Vagina (tissue), 2 donors: ENCODE measurements around the gene GNA15. TPM values are rescaled to one million over a fixed set of nuclear protein-coding genes. Genes with fewer than 3 reads are reported as not detected.
A peak's percentile ranks its signal among the peaks of the same experiment; 100 is the strongest.
"Not testable (repeated sequence)": the region's sequence is repeated elsewhere in the genome, so short reads cannot be mapped to it uniquely, and the experiment has no call there.

Experiments
- DNase-seq, 2 donors: peaks; one replicate each; pipeline ENCODE4 v3.0.0-alpha.2; 2017; ENCODE audit errors: extremely low spot score in 2 of 2
- H3K27ac ChIP-seq: fragments of 200-600 bp; sonication (generic); one replicate; pipeline ENCODE4 v1.5.1; 2019
- H3K27me3 ChIP-seq: fragments of 200-600 bp; sonication (generic); one replicate; pipeline ENCODE4 v1.5.1; 2019
- H3K36me3 ChIP-seq, 2 donors: fragments of 200-600 bp; sonication (generic); one replicate each; pipeline ENCODE4 v1.5.1; 2017 to 2019
- H3K4me1 ChIP-seq: fragments of 200-600 bp; sonication (generic); one replicate; pipeline ENCODE4 v1.5.1; 2019
- H3K4me3 ChIP-seq, 2 donors: fragments of 200-600 bp; sonication (generic); 1 replicate in 1 of 2; 2 replicates in 1 of 2; pipeline ENCODE4 v1.5.1; 2016 to 2019
- H3K9me3 ChIP-seq: fragments of 200-600 bp; sonication (generic); one replicate; pipeline ENCODE4 v1.5.1; 2019
- CTCF ChIP-seq, 3 experiments: fragments of 450-650 bp in 2 of 3; fragments of 200-600 bp in 1 of 3; sonication (generic) in 1 of 3; IDR thresholded peaks; one replicate each; pipeline ENCODE4 v1.5.1; 2017 to 2019; ENCODE audit warnings: antibody characterized with exemption in 3 of 3, mild to moderate bottlenecking in 2 of 3, moderate library complexity in 2 of 3
- POLR2A ChIP-seq, 2 donors: fragments of 450-650 bp; IDR thresholded peaks; one replicate each; pipeline ENCODE4 v1.6.1; 2017; ENCODE audit warnings: antibody characterized with exemption in 2 of 2, mild to moderate bottlenecking in 2 of 2, moderate library complexity in 2 of 2
- POLR2AphosphoS5 ChIP-seq, 2 donors: sonication (generic); formaldehyde crosslinking; IDR thresholded peaks; one replicate each; pipeline ENCODE4 v1.9.0; 2017; ENCODE audit warnings: antibody characterized with exemption in 2 of 2, mild to moderate bottlenecking in 2 of 2, low read depth in 1 of 2; ENCODE audit not compliant: insufficient read depth in 1 of 2
- intact Hi-C: fragments of 100-400 bp; cut with DNase I; formaldehyde crosslinking; loops from one replicate; pipeline ENCODE4 v1.15.1; 2023
- total RNA-seq: library from RNA; depleted of rRNA; stranded (reverse); fragments of >200 nt; gene quantifications from one replicate; pipeline ENCODE4 v1.2.3, GENCODE V29; 2016

The GNA15 gene
- total RNA-seq, 1 donor from 2014 or later, result 28.2 TPM

DNA sequence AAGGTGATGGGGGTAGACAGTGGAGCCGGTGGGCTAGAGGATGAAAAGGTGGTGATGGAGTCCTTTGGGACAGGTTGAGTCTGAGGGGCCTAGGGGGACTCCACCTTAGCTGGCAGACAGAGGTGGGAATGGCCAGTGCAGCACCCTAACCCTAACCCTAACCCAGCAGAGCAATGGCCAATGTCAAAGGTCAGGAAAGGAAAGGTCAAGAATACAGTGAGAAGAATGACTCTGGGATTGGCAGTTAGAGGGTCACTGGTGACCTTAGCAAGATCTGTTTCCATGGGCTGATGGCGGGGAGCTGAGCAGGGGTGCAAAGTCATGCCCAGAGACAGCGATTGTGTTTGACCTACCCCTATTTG lies 16.6 kb downstream of the GNA15 start:
- Histone ChIP-seq H3K36me3 (no peaks in the 10 kb centered on the region), H3K9me3 (no peaks in the 10 kb centered on the region), H3K4me1 (peaks cover 11% of the 10 kb centered on the region), H3K4me3 (no peak overlapping the region), H3K27me3 (no peaks in the 10 kb centered on the region), H3K27ac (no peak overlapping the region)
- no peak for DNase-seq
- TF ChIP-seq POLR2AphosphoS5 (IDR thresholded peaks at IDR 0.05; ENCODE audit: insufficient read depth in 1 of 2, low read depth in 1 of 2), result no peak
- TF ChIP-seq CTCF (IDR thresholded peaks at IDR 0.05), result no peak
- TF ChIP-seq POLR2A (IDR thresholded peaks at IDR 0.05), result no peak
- intact Hi-C loops, result no loop called here

DNA sequence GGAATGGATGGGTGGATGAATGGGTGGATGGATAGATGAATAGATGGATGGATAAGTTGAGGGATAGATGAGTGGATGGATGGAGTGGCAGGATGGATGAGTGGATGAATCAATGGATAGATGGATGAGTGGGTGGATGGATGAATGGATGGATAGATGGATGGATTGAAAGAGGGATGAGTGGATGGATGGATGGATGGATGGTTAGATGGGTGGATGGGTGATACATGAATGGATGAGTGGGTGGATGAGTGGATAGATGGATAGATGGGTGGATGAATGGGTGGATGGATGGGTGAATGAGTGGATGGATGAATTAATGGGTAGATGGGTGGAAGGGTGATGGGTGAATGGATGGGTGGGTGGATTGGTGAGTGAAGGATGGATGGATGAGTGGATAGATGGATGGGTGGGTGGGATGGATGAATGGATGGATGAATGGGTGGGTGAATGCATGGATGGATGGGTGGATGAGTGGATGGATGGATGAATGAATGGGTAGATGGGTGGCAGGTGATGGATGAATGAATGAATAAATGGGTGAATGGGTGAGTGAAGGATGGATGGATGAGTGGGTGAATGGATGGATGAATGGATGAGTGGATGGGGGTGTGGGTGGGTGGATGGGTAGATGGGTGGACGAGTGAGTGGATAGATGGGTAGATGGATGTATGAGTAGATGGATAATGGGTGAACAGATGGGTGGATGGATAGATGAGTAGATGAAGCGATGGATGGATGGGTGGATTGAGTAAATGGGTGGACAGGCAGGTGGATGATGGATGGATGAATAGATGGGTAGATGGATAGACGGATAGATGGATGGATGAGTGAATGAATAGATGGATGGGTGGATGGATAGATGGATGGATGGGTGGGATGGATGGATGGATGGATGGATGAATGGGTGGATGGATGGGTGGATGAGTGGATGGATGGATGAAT lies 17.7 kb downstream of the GNA15 start:
- no peaks in the 10 kb centered on the region for H3K36me3 ChIP-seq
- H3K27ac ChIP-seq, result no peak overlapping the region
- DNase-seq, result no peak
- no peak overlapping the region for H3K4me3 ChIP-seq
- intact Hi-C loops, result no loop called here
- H3K9me3 ChIP-seq, result no peaks in the 10 kb centered on the region
- no peaks in the 10 kb centered on the region for H3K27me3 ChIP-seq
- peaks cover 11% of the 10 kb centered on the region for H3K4me1 ChIP-seq
- no peak for TF ChIP-seq POLR2A (IDR thresholded peaks at IDR 0.05)
- no peak for TF ChIP-seq POLR2AphosphoS5 (IDR thresholded peaks at IDR 0.05; ENCODE audit: insufficient read depth in 1 of 2, low read depth in 1 of 2)
- TF ChIP-seq CTCF (IDR thresholded peaks at IDR 0.05), result no peak

DNA sequence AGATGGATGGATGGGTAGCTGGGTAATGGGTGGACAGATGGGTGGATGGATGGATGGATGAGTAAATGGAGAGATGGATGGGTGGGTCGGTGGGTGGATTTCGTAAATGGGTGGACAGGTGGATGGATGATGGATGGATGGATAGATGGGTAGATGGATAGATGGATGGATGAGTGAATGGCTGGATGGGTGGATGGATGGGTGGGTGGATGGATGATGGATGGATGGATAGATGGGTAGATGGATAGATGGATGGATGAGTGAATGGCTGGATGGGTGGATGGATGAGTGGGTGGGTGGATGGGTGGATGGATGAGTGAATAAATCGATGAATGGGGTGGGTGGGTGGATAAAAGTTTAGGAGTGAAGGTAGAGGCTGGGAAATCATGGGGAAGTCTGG lies 18.6 kb downstream of the GNA15 start:
- H3K4me1 ChIP-seq, result peaks cover 11% of the 10 kb centered on the region
- H3K27me3 ChIP-seq, H3K36me3 ChIP-seq, intact Hi-C loops, H3K4me3 ChIP-seq, H3K27ac ChIP-seq, DNase-seq, H3K9me3 ChIP-seq: not testable (repeated sequence)

DNA sequence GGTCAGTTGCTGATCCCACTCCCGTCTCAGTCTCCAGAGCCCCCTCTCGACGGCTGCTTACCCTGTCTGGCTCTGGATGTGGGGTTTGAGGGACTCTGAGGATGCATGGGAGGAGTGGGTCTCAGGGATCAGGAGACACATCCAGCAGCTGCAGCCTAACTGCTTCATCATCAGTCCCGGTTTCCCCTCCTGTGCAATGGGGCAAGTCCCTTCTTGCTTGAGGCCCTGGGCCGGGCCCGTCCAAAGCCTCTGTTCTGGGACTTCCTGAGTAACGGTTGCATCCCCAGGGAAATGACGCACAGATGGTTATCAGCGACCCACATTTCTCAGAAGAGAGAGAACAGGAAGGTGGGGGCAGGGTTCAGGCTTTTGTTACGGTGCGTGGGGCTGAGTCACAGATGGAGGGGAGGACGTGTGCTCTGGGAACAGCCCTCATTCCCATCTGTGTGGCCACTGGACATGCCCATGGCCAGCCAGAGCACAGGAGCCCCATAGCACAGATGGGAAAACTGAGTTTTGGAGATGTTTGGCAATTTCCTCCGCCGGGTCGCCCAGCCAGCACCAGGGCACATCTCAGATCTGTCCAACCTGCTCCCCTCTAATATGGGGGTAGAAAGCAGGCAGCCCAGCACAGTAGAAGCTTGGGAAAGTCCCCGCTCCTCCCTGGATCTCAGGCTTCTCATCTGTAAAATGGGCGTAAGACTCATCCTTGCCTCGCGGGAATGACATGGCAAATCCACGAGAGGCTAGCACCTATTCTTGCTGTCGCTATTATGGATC lies 19.3 kb downstream of the GNA15 start:
- no peaks in the 10 kb centered on the region for H3K9me3 ChIP-seq
- no peaks in the 10 kb centered on the region for H3K36me3 ChIP-seq
- peak in 1 of 2 donors; percentile 94 for DNase-seq
- H3K27me3 ChIP-seq, result no peaks in the 10 kb centered on the region
- intact Hi-C loops, result no loop called here
- TF ChIP-seq POLR2A (IDR thresholded peaks at IDR 0.05) (no peak), POLR2AphosphoS5 (IDR thresholded peaks at IDR 0.05; ENCODE audit: insufficient read depth in 1 of 2, low read depth in 1 of 2) (peak; percentile 72 to 77)
- H3K4me3 ChIP-seq, result no peak overlapping the region
- H3K27ac ChIP-seq, result no peak overlapping the region
- peaks cover 11% of the 10 kb centered on the region for H3K4me1 ChIP-seq

GRCh38 chr19:3157096-3157845 lies 21.4 kb downstream of the GNA15 start:
- intact Hi-C loops, result no loop called here
- DNase-seq, result no peak
- Histone ChIP-seq H3K4me1 (peaks cover 11% of the 10 kb centered on the region), H3K9me3 (no peaks in the 10 kb centered on the region), H3K27ac (no peak overlapping the region), H3K4me3 (no peak overlapping the region), H3K27me3 (no peaks in the 10 kb centered on the region), H3K36me3 (no peaks in the 10 kb centered on the region)
- TF ChIP-seq POLR2AphosphoS5 (IDR thresholded peaks at IDR 0.05; ENCODE audit: insufficient read depth in 1 of 2, low read depth in 1 of 2), result no peak
- no peak for TF ChIP-seq POLR2A (IDR thresholded peaks at IDR 0.05)
- TF ChIP-seq CTCF (IDR thresholded peaks at IDR 0.05), result no peak
